GM19193 (cell line): ENCODE measurements around the gene TMEM106A.

ENCODE experiments used
- POLR2A ChIP-seq: IDR thresholded peaks from 4 replicates; pipeline ENCODE4 v1.6.1; 2011; ENCODE audit not compliant: insufficient read depth, insufficient read length; ENCODE audit errors: extremely low read depth

Gene TMEM106A, protein sequence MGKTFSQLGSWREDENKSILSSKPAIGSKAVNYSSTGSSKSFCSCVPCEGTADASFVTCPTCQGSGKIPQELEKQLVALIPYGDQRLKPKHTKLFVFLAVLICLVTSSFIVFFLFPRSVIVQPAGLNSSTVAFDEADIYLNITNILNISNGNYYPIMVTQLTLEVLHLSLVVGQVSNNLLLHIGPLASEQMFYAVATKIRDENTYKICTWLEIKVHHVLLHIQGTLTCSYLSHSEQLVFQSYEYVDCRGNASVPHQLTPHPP

DNA sequence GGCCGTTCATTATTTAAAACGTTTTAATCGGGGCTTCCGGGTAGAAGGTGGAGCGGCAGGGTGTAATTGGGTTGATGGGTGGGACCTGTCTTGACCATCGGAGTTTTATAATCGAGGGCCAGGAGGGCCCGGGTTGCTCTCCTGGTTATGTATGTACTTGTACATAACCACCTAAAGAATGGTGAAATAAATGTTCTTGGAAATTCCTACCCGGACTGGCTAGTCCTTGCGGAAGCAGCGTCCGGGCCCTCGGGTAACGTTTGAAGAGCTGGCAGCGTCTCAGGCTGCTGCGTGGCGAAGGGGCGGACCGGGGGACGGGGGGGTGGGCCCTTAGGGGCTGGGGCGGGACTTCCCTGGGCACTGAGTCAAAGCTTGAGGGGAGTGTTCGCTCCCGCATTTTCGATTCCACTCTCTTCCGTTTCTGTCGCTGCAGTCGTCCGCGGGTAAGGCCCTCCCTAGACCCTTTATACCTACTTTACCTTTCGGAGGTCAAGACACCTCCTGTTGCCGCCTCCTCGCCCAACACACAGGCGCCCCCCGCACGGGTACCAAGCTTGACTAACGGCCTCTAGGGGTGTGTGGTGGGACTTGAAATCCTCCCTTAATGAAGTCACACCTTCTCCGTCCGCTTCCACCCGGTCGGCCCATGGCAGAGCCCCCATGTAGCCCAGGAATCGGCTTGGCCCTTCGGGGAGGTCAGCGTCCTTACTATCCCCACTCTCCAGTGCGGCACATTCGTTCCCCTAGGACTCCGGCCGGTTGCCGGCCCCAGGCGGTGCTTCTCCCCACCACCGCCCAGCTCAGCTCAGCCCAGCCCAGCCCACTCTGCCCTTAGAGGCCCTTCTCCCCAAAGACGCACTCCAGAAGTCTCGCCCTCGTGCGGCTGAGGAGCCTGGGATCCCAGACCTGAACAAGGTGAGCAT is at the start of gene TMEM106A:
Gene TMEM106A (plus strand): TSS at position 396 of the 923 bp plus-strand sequence. CDS start 1,167 bp downstream, outside the sequence.
- peak; percentile 87 for TF ChIP-seq POLR2A

DNA sequence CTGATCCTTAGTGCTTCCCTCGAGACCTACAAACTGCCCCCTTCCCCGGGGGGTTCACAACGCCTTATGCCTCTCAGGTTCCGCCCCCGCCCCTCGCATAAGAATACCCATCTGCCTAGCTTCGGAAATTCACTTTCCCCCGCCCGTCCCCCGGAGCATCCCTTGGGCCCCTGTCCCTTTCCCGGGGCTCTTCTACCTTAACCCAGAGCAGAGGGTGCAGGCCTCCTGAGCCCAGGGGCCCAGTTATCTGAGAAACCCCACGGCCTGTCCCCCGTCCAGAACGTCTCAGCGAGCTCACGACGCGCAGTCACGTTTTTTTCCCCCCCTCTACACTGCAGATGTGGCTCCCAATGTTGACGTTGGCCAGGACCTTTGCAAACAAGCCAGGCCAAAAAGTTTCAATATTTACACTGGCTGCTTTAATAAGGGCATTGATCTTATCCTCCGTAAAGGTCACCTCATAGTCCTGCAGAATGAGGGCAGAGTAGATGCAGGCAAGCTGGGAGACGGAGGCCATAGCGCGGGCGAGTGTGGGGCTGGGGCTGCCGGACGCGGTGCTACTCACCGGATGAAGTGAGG is 42.0 kb upstream of the TMEM106A start:
- no peak for TF ChIP-seq POLR2A

DNA sequence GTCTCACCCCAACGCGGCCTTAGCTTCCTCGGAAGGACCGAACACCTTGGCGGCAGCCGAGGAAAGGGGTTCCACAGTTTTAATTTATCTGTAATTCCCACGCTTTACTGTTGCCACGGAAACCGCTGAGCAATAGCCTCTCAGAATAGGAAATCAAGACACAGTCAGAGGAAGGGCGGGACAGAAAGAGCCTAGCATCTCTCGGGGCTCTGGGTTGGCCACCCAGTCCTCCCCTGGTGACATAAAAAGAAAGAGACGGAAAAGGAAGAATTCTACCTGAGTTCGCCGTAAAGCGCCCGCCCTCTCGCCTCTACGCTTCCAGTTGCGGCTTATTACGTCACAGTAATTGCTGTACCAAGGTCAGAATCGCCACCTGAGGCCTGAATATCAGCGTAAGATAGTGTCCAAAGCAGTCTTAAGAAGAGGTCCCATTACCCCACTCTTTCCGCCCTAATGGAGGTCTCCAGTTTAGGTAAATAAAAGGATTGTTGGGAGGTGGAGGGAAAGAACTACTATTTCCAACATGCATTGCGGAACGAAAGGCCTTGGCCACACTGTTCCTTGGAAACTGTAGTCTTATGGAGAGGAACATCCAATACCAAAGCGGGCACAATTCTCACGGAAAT is 41.4 kb upstream of the TMEM106A start:
- no peak for TF ChIP-seq POLR2A

DNA sequence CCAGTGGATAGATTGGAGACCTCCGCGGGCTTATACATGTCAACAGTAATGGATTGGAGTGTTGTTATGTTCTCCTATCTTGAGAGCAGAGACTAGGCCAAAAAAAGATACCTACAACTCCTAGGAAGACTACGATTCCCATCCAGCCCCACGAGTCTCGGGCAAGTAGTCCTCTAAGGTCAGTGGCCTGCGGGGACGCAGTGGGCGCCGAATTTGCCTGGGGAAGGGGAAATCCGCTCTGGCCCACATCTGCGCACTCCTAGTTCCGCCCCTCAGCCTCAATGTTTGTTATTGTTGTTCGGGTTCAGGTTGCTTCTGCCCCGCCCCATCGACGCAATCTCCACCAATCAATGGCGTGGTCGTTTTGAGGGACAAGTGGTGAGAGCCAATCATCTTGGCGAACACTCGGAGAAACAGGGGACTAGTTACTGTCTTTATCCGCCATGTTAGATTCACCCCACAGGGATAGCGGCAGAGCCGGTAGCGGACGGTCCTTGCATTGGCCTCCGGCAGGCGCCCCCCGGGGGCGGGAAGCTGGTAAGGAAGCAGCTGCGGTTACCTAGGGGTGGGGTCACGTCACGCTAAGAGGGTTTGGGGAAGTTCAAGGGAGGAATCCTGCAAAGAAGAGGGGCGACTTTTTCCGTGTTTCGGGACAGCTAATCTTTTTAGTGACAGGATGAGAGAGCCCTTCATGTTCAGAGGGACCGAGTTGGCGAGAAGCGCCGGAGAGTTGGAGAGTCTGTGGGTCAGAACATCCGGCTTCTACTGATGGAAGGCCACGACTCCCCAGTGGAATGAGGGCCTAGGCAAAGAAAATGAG is 40.7 kb upstream of the TMEM106A start, which contains the start of gene NBR1:
Gene NBR1 (plus strand): TSS at position 449 of the 820 bp plus-strand sequence. CDS start 4,586 bp downstream, outside the sequence.
- peak; percentile 79 for TF ChIP-seq POLR2A

DNA sequence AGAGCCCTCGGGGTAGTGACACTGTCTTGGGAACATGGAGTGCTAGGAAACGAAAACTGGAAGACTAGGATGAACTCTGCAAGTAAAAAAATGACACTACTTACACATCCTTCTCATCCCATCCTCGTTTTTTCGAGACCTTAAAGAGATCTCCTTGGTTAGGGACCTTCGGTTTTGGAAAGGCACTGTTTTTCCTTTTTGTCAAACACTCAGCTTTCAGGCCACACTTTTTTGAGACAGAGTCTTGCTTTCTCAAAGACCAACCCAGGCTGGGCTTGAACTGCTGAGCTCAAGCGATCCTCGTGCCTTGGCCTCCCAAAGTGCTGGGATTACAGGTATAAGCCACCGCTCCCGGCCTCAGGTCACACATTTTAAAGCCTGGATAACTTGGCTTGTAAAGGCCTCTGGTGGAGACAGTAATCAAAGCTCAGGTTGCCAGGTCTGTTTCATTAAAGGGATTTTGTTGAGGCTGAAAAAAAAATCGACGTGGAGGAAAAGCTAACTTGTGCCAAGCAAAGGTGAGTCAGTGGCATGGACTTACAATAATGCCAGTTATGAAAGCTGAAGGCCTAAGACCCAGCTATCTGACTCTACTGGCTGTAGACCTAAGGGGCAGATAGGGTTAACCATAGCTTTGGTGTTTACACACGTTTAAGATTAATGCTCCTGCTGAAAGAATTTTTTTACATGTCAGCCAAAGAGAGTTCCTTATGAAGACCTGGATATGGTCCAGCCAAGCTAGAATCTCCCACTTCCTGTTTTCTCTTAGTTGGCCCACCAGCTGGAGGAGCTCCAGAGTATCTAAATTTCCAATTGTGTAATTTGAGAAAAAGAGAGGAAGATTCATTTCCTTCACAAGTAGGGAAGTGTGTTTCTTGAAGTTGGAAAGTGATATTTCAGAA is 39.8 kb upstream of the TMEM106A start:
- no peak for TF ChIP-seq POLR2A

DNA sequence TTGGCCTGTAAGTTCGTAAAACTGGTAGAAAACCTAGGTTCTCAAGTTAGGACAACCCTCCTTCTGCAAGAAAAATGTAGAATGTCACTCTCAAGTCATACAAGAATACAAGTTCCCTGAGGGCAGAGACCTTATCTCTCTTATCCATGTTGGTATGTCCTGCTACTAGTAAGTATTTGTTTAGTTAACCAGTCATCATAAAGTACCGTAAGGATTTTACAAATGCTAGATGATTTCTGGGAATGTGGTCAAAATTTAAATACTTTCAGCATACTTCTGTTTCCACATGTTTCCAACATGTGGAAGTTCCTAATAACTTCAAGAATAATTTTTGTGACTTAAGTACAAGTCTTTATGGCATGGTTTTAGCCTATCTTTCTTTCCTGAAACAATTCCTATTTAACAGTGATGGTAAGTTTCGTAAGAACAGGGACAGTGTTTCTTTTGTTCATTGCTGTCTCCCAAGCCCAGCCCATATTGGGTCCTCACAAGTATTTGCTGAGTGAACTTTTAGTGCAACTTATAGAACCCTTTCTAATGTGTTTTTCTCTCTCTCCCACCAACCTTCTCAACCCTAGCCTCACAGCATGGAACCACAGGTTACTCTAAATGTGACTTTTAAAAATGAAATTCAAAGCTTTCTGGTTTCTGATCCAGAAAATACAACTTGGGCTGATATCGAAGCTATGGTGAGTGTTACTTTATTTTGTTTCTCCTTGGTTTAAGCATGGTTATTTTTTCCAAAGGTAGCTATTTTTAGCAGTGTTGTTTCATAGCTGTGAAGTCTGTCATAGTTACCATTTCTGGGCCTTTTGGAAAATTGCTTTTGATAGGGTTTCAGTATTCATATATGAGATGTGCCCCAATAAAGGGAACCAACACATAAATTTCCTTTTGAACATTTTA is 36.2 kb upstream of the TMEM106A start:
- no peak for TF ChIP-seq POLR2A

DNA sequence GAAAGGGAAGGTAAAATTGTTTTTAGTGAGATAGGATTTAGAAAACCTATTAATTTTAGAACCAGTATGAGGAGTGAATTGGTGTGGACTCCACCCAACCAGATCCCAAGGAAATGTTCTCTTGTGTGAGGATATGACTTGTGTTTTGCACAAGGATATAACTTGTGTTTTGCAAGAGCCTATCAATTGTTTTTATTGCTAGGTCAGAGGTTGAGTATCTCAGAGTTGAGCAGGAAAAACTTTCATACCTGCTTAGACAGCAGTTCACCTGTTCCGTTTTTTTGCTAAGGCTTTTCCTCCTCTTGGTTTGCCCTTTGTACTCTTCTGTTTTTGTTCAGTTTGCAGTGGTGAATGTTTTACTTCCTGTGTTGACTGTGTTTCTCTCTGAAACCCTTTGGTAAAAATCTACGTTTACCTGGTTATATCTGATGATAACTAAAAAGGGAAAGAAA is 35.5 kb upstream of the TMEM106A start:
- TF ChIP-seq POLR2A = no peak

DNA sequence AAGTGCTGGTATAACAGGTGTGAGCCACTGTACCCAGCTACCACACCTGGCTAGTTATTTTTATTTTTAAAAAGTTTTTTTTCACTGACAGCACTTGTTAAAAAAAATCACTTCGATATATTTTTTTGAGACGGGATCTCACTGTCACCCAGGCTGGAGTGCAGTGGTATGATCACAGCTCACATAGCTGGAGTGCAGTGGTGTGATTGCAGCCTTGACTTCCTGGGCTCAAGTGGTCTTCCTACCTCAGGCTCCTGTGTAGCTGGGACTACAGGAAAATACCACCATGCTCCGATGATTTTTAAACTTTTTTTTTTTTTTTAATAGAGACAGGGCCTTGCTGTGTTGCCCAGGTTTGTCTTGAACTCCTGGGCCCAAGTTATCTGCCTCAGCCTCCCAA is 27.8 kb upstream of the TMEM106A start:
- TF ChIP-seq POLR2A = no peak

DNA sequence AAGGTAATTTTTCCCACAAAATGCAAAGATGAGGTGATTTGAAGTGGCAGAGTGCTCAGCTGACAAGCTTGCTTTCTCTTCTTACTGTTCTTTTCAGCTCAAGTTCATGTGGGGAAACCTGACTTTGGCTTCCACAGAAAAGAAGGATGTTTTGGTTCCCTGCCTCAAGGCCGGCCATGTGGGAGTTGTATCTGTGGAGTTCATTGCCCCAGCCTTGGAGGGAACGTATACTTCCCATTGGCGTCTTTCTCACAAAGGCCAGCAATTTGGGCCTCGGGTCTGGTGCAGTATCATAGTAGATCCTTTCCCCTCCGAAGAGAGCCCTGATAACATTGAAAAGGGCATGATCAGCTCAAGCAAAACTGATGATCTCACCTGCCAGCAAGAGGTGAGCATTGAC is 18.4 kb upstream of the TMEM106A start:
- no peak for TF ChIP-seq POLR2A

DNA sequence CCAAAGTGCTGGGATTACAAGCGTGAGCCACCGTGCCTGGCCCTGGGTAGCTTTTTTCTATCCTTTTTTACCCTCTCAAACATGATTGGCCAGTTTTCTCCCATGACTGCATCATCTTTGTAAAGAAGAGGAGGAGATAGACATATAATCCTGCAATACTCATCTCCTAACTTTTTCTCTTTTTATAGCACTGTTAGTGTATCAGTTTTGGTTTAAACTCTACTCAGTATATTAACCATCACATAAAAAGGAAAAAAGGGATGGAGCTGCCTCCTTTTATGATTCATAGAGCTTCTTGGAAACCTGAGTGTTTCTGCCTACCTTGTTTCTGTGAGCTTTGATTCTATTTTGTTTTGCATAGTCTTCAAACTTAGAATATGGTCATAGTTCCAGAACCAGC is 12.0 kb upstream of the TMEM106A start:
- no peak for TF ChIP-seq POLR2A

DNA sequence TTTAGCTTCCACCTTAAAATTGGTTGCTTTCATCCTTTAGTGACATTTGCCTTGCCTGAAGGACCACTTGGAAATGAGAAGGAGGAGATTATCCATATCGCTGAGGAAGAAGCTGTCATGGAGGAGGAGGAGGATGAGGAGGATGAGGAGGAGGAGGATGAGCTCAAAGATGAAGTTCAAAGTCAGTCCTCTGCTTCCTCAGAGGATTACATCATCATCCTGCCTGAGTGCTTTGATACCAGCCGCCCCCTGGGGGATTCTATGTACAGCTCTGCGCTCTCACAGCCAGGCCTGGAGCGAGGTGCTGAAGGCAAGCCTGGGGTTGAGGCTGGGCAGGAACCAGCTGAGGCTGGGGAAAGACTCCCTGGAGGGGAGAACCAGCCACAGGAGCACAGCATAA is 11.5 kb upstream of the TMEM106A start:
- no peak for TF ChIP-seq POLR2A

DNA sequence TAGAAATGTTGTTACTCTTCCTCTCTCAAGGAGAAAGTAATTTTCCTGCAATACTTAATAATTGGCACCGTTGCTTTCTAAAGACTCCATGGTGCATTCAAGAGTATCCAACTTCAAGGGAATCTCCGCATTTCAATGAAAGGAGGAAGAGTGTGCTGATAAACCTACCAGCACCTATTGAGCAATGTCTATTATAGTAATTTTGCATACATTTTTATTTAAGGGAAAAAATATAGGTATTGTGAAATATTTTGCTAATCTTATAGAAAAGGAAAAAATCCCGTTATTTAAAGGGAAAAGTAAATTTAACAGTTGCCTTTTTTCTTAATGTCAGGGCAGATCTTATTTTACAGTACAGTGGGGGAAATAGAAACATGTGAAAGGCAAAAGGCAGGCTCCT is 1.1 kb upstream of the TMEM106A start:
- no peak for TF ChIP-seq POLR2A

DNA sequence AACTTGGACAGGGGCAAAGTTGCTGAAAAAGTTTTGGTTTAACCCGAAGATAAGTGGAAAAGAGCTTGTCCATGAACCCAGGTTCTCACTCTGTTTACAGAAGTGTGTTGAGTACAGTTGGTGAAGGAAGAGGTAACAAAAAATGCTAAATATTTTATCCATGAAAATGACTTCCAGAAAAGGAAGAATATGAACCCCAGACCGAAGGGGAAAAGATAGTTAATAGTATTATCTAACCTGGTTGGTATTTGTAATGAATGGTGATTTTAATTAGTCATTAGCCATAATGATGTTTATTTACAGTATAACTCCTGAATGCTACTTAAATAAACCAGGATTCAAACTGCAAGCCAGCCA is 574 bp upstream of the TMEM106A start:
- no peak for TF ChIP-seq POLR2A
